Body of pancreas (tissue), 4 donors: ENCODE data around the gene STAG2. TPM values are rescaled to one million over a fixed set of nuclear protein-coding genes. Genes with fewer than 3 reads are reported as not detected.

ENCODE experiments used
- ATAC-seq: fragments of 150-250 bp; one replicate; pipeline ENCODE4 v1.9.1; 2016
- DNase-seq, 4 donors: peaks; one replicate each; pipeline ENCODE4 v3.0.0-alpha.2; 2019
- H3K27ac ChIP-seq, 4 donors: fragments of 200-600 bp; sonication (generic); 1 replicate in 3 of 4; 2 replicates in 1 of 4; pipeline versions ENCODE4 v1.5.1 to v1.6.1; 2016 to 2019; ENCODE audit warnings: mild to moderate bottlenecking in 1 of 4, mixed read lengths in 1 of 4, moderate library complexity in 1 of 4
- H3K27me3 ChIP-seq, 2 donors: fragments of 200-600 bp; sonication (generic); one replicate each; pipeline ENCODE4 v1.6.0; 2016; ENCODE audit warnings: mild to moderate bottlenecking in 1 of 2
- H3K36me3 ChIP-seq, 2 donors: fragments of 200-600 bp; sonication (generic); replicated peaks in 1 of 2; 2 replicates each; pipeline ENCODE4 v1.5.1; 2016; ENCODE audit warnings: low read depth in 2 of 2; ENCODE audit not compliant: insufficient read depth in 1 of 2
- H3K4me1 ChIP-seq: fragments of 200-600 bp; sonication (generic); one replicate; pipeline ENCODE4 v1.6.0; 2016
- H3K4me3 ChIP-seq, 2 donors: fragments of 200-600 bp; sonication (generic); 1 replicate in 1 of 2; 2 replicates in 1 of 2; pipeline ENCODE4 v1.5.1; 2016 to 2019
- H3K9me3 ChIP-seq, 3 donors: fragments of 200-600 bp; sonication (generic); 1 replicate in 2 of 3; 2 replicates in 1 of 3; pipeline ENCODE4 v1.5.1; 2016
- POLR2A ChIP-seq, 3 donors: fragments of 450-650 bp; IDR thresholded peaks; one replicate each; pipeline ENCODE4 v1.6.1; 2016; ENCODE audit warnings: antibody characterized with exemption in 3 of 3, mild to moderate bottlenecking in 2 of 3
- WGBS, 2 donors: methylation state at CpG; one replicate each; pipeline ENCODE4 v1.1.5; 2017; 5-methylcytosine and 5-hydroxymethylcytosine counted together
- intact Hi-C: fragments of 100-400 bp; cut with DNase I; formaldehyde crosslinking; loops from one replicate; pipeline ENCODE4 v1.15.1; 2023
- total RNA-seq, 2 donors: library from RNA; depleted of rRNA; stranded (reverse); fragments of >200 nt; gene quantifications; one replicate each; pipeline ENCODE4 v1.1.0, GENCODE V29; 2016
- TF ChIP-seq, protein P1 (sequence below), 7 experiments: fragments of 450-650 bp in 4 of 7; fragments of 200-600 bp in 3 of 7; sonication (generic) in 3 of 7; IDR thresholded peaks; one replicate each; pipeline ENCODE4 v1.5.1; 2016 to 2019; ENCODE audit warnings: antibody characterized with exemption in 7 of 7

Gene STAG2
- total RNA-seq, 2 donors from 2014 or later, result 26.4 to 39.2 TPM

DNA sequence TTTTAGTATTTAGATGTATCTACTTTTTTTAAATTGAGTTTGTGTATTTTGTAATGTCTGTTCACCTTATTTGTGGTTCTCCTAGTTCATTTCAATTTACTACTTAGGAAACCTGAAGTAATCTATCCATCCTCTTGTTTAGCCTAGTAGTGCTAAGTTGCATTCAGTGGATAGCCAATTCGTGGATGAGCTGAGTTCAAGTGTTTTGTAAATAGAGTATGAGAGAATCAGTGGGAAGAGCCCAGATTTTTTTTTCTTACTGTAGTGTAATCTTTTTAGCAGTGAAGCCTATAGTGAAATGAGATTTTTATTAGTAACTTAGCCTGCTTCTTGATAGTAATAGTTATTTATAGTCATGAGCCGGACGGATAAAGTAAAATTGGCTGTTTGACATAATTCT is 21.7 kb downstream of the STAG2 start:
- no peak for DNase-seq
- ATAC-seq, result no peak
- Histone ChIP-seq H3K36me3 (no peaks in the 10 kb centered on the region), H3K9me3 (no peaks in the 10 kb centered on the region), H3K4me3 (no peak overlapping the region), H3K27ac (no peak overlapping the region), H3K4me1 (peaks cover 10% of the 10 kb centered on the region), H3K27me3 (no peaks in the 10 kb centered on the region)
- intact Hi-C loops, result no loop called here
- WGBS, 2 donors, result 13 to 18% methylated on average over 3 of the region's 3 CpGs
- TF ChIP-seq POLR2A (IDR thresholded peaks at IDR 0.05), result no peak
- TF ChIP-seq, protein P1, sequence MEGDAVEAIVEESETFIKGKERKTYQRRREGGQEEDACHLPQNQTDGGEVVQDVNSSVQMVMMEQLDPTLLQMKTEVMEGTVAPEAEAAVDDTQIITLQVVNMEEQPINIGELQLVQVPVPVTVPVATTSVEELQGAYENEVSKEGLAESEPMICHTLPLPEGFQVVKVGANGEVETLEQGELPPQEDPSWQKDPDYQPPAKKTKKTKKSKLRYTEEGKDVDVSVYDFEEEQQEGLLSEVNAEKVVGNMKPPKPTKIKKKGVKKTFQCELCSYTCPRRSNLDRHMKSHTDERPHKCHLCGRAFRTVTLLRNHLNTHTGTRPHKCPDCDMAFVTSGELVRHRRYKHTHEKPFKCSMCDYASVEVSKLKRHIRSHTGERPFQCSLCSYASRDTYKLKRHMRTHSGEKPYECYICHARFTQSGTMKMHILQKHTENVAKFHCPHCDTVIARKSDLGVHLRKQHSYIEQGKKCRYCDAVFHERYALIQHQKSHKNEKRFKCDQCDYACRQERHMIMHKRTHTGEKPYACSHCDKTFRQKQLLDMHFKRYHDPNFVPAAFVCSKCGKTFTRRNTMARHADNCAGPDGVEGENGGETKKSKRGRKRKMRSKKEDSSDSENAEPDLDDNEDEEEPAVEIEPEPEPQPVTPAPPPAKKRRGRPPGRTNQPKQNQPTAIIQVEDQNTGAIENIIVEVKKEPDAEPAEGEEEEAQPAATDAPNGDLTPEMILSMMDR (IDR thresholded peaks at IDR 0.05), result no peak

DNA sequence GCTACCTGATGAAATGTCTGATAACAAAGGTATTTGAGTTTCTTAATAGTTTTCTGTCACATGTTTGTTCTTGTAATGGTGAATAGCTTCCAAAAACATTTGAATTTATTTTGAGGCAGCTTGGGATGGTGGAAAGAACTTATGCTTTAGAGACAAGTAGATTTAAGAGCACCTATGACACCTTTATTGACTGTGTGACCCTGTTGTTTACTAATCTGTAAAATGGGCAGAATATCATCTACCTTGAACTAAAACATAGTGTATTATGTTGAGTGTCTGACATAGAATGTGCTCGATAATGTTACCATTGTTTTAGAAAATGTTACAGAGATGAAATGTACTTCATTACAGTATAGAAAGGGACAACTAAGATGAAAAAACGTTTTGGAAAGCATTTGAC is 24.9 kb downstream of the STAG2 start:
- Histone ChIP-seq H3K4me3 (no peak overlapping the region), H3K36me3 (no peaks in the 10 kb centered on the region), H3K27me3 (no peaks in the 10 kb centered on the region), H3K9me3 (no peaks in the 10 kb centered on the region), H3K27ac (no peak overlapping the region), H3K4me1 (no peaks in the 10 kb centered on the region)
- no peak for ATAC-seq
- no peak for DNase-seq
- intact Hi-C loops, result no loop called here
- no peak for TF ChIP-seq POLR2A (IDR thresholded peaks at IDR 0.05)
- TF ChIP-seq, protein P1 (IDR thresholded peaks at IDR 0.05), result no peak
- WGBS, 2 donors, result 55 to 64% methylated on average over 2 of the region's 2 CpGs

DNA sequence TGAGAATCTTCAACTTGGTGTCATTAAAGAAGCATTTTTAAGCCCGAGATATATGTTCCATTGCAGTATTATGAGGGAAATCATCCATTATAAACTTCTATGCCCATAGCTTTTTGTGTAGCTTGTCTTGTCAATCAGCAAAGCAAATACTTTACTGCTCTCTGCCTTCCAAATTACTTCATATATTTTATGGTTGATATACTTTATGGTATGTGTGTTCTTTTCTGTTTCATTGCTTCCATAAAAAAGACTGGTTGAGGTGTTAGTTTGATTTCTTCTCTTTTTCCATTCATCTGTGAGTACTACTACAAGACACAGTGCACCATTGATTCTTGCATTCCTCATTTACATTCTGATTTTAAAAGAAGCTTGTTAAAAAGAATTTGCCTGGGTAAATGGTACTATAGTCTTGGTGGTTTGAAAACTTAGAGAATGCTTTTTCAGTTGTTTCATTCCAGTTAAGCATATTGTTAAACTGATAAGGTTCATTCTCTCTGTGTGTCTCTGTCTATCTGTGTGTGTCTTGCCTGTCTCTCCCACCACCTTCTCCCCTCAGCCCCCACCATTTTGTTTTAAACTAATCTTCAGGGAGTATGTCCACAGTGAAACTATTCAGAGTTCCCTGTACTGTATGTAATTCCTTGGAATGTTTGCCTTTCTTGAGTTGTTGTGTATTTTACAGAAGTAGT is 27.1 kb downstream of the STAG2 start:
- no peak overlapping the region for H3K27ac ChIP-seq
- no peak for ATAC-seq
- intact Hi-C loops, result no loop called here

DNA sequence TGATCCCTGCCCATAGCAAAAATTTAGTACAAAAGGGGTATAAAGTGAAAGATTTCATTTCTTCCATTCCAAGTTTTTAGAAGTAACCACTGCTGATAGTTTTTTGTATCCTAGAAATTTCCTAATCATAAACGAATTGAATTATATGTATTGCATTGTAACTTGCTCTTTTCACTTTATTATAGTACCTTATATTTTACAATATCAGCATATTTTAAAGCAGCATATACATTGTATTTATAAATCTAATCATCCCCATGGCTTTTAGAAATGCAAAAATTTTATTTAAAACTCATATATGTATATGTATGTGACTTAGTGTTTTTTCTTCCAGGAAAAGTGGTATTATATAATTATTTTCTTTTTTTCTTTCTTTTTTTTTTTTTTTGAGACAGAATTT is 27.7 kb downstream of the STAG2 start:
- Histone ChIP-seq H3K4me1 (peaks cover 5% of the 10 kb centered on the region), H3K27ac (no peak overlapping the region), H3K36me3 (no peaks in the 10 kb centered on the region), H3K9me3 (no peaks in the 10 kb centered on the region), H3K27me3 (no peaks in the 10 kb centered on the region), H3K4me3 (no peak overlapping the region)
- intact Hi-C loops, result no loop called here
- no peak for DNase-seq
- no peak for ATAC-seq
- no peak for TF ChIP-seq POLR2A (IDR thresholded peaks at IDR 0.05)
- TF ChIP-seq, protein P1 (IDR thresholded peaks at IDR 0.05), result no peak
- WGBS, 2 donors, result 60 to 71% methylated on average over 1 of the region's 1 CpG

More for the DNA sequence above, 27.1 kb downstream of the STAG2 start:
- Histone ChIP-seq H3K4me1 (no peaks in the 10 kb centered on the region), H3K36me3 (no peaks in the 10 kb centered on the region), H3K4me3 (no peak overlapping the region), H3K27me3 (no peaks in the 10 kb centered on the region), H3K9me3 (no peaks in the 10 kb centered on the region)
- no peak for TF ChIP-seq POLR2A (IDR thresholded peaks at IDR 0.05)
- TF ChIP-seq, protein P1 (IDR thresholded peaks at IDR 0.05), result no peak
- no peak for DNase-seq
- WGBS, 2 donors, result 86 to 88% methylated on average over 1 of the region's 1 CpG

DNA sequence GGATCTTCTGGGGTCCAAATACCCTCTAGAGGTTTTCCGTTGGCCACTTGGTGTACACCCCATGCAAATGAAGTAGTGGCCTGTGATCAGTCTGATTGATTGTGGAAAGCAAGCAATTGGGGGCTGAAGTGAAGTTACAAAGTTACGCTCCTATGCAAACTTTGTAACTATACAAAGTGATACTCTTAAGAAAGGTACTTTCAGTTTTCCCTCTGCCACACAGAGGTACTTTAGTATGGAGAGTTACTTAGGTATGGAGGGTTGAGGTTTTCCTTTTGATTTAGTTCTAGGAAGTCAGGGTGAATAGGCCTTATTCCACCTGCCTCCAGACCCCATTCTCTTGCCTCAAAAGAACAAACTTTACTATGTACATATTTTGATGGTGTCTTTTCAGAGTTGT is 28.7 kb downstream of the STAG2 start:
- no peaks in the 10 kb centered on the region for H3K36me3 ChIP-seq
- TF ChIP-seq, protein P1 (IDR thresholded peaks at IDR 0.05), result no peak
- TF ChIP-seq POLR2A (IDR thresholded peaks at IDR 0.05), result no peak
- no peaks in the 10 kb centered on the region for H3K9me3 ChIP-seq
- peaks cover 6% of the 10 kb centered on the region for H3K4me1 ChIP-seq
- H3K4me3 ChIP-seq, result no peak overlapping the region
- DNase-seq, result no peak
- ATAC-seq, result no peak
- intact Hi-C loops, result no loop called here
- 89 to 93% methylated on average over 2 of the region's 2 CpGs for WGBS, 2 donors
- no peaks in the 10 kb centered on the region for H3K27me3 ChIP-seq
- H3K27ac ChIP-seq, result no peak overlapping the region
